GM21528 (cell line): ENCODE data around the gene KRT79.
"Not testable (repeated sequence)": the region's sequence is repeated elsewhere in the genome, so short reads cannot be mapped to it uniquely, and the experiment has no call there.

Source experiments
- ATAC-seq: cut with Tn5 transposase; IDR thresholded peaks from one replicate; pipeline ENCODE4 v1.9.1; 2021; ENCODE audit warnings: mild to moderate bottlenecking, moderate library complexity; ENCODE audit not compliant: unreplicated experiment, low FRiP score

Gene KRT79

GRCh38 chr12:52833922-52834726, at the start of gene KRT79:
Gene KRT79 (minus strand): TSS chr12:52834311. CDS start chr12:52834260, 51 bp downstream.
- ATAC-seq = no peak

GRCh38 chr12:52880499-52880898, 46.4 kb upstream of the KRT79 start:
- not testable (repeated sequence) for ATAC-seq

GRCh38 chr12:52879394-52880351, 45.6 kb upstream of the KRT79 start:
- ATAC-seq = no peak

GRCh38 chr12:52878507-52879393, 44.6 kb upstream of the KRT79 start:
- ATAC-seq = no peak

- no peak for ATAC-seq
Measured at GRCh38 chr12:52877242-52877641, 43.1 kb upstream of the KRT79 start.

GRCh38 chr12:52876372-52876771, 42.3 kb upstream of the KRT79 start:
- ATAC-seq = no peak

GRCh38 chr12:52874573-52875435, 40.7 kb upstream of the KRT79 start:
- ATAC-seq = no peak

GRCh38 chr12:52873832-52874572, 39.9 kb upstream of the KRT79 start:
- no peak for ATAC-seq

- ATAC-seq = no peak
Measured at GRCh38 chr12:52873513-52873831, 39.4 kb upstream of the KRT79 start.

- ATAC-seq = no peak
Measured at GRCh38 chr12:52872644-52873389, 38.7 kb upstream of the KRT79 start.

GRCh38 chr12:52871291-52872039, 37.4 kb upstream of the KRT79 start:
- no peak for ATAC-seq

- peak; percentile 58 for ATAC-seq
Measured at GRCh38 chr12:52870361-52871290, 36.5 kb upstream of the KRT79 start.

GRCh38 chr12:52867642-52868041, 33.5 kb upstream of the KRT79 start:
- no peak for ATAC-seq

- ATAC-seq = no peak
Measured at GRCh38 chr12:52867152-52867551, 33.0 kb upstream of the KRT79 start.

- no peak for ATAC-seq
Measured at GRCh38 chr12:52865090-52865944, 31.2 kb upstream of the KRT79 start.

- ATAC-seq = no peak
Measured at GRCh38 chr12:52862023-52862422, 27.9 kb upstream of the KRT79 start.
